Melanocyte of skin (primary cell): ENCODE results near the gene AFP. TPM values are rescaled to one million over a fixed set of nuclear protein-coding genes. Genes with fewer than 3 reads are reported as not detected.

ENCODE experiments used
- total RNA-seq, 2 donors: library from RNA; depleted of rRNA; stranded (reverse); fragments of >200 nt; gene quantifications; 2 replicates each; pipeline ENCODE4 v1.2.3, GENCODE V29; 2012

AFP gene
- not detected for total RNA-seq

DNA sequence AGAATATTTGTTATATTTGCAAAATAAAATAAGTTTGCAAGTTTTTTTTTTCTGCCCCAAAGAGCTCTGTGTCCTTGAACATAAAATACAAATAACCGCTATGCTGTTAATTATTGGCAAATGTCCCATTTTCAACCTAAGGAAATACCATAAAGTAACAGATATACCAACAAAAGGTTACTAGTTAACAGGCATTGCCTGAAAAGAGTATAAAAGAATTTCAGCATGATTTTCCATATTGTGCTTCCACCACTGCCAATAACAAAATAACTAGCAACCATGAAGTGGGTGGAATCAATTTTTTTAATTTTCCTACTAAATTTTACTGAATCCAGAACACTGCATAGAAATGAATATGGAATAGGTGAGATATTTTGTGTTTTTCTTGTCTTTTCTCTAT lies at the start of gene AFP:
Gene AFP, plus strand, starts transcription at position 238 of the 400 bp plus-strand sequence. Its CDS starts 42 bp downstream, at position 280.

DNA sequence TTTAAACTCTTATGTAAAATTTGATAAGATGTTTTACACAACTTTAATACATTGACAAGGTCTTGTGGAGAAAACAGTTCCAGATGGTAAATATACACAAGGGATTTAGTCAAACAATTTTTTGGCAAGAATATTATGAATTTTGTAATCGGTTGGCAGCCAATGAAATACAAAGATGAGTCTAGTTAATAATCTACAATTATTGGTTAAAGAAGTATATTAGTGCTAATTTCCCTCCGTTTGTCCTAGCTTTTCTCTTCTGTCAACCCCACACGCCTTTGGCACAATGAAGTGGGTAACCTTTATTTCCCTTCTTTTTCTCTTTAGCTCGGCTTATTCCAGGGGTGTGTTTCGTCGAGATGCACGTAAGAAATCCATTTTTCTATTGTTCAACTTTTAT lies 32.0 kb upstream of the AFP start, which contains the start of gene ALB:
Gene ALB, plus strand, starts transcription at position 246 of the 400 bp plus-strand sequence. Its CDS starts 41 bp downstream, at position 287.

DNA sequence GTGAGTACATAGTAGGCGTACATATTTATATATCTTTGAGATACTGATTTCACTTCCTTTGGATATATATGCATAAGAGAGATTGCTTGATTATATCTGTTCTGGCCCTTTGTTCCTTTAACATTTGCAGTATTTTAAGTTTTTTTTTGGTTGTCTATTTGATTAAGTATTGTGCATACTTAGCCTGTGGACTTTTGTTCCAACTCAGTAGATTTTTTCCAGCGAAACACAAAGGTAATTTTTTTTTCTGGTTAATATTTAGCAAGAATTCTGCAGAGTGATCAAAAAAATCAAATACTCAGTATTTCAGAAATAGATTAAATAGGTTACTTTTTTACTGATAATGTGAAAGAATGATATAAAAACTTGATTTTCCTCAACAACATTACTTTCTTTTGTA lies 45.3 kb downstream of the AFP start, which contains the start of gene AFM:
Gene AFM, plus strand, starts transcription at position 388 of the 400 bp plus-strand sequence. CDS start 31 bp downstream, outside the sequence.

Other genes starting within 250 kb of the AFP start
- gene ANKRD17, start 177.4 kb upstream of the AFP start, total RNA-seq, result 10 to 100 TPM; 60.6 to 73.9 TPM
- not detected for gene ALB, start 31.9 kb upstream of the AFP start, total RNA-seq
- gene AFM, start 45.5 kb downstream of the AFP start, total RNA-seq, result not detected
- gene RASSF6, start 184.2 kb downstream of the AFP start, total RNA-seq, result under 1 TPM in 1 of 2 donors, not detected in 1; 0.34 TPM